ENCODE measurements around the gene ZNF296. TPM values are rescaled to one million over a fixed set of nuclear protein-coding genes. Genes with fewer than 3 reads are reported as not detected.

The ZNF296 gene
- total RNA-seq, 1 donor from 2014 or later = 3.0 TPM

DNA sequence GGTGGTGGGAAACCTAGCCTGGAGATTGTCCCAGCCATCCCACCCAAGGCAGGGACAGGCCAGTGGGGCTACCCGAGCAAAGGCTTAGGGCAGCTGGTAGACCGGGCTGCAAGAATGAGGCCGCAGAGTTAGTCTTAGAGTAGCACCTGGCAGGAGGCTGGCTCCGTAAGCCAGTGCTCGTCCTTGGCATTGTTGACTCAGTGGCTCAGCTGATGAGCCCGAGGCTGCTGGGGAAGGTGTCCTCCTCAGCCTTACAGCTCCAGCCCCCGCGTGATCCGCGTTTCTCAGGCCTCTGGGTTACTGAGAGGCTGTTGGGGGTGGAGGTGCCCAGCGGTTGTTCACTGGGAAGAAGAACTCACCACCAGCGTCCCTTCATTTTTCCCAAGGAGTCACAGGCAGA, 41.4 kb upstream of the ZNF296 start:
- H3K9me3 Mint-ChIP-seq (ENCODE audit: unreplicated experiment) = no peaks in the 10 kb centered on the region
- Histone ChIP-seq H3K4me1 (ENCODE audit: insufficient read depth, low read length) (no peaks in the 10 kb centered on the region), H3K27ac (ENCODE audit: low read depth, low read length) (no peak overlapping the region), H3K9me3 (ENCODE audit: insufficient read depth, low read depth, low read length) (no peaks in the 10 kb centered on the region), H3K36me3 (ENCODE audit: insufficient read depth, low read length) (no peaks in the 10 kb centered on the region), H3K4me2 (ENCODE audit: low read length) (no peak overlapping the region), H3K27me3 (ENCODE audit: insufficient read depth, low read length) (no peaks in the 10 kb centered on the region), H3K9ac (ENCODE audit: low read length) (no peak overlapping the region), H2AFZ (ENCODE audit: low read depth, low read length) (no peak overlapping the region), H3K79me2 (ENCODE audit: insufficient read depth, low read length) (peaks cover 89% of the 10 kb centered on the region), H4K20me1 (ENCODE audit: insufficient read depth, low read length) (peaks cover 97% of the 10 kb centered on the region), H3K4me3 (ENCODE audit: insufficient read depth, low read depth, low read length) (no peak overlapping the region)
- no peak for FAIRE-seq
- DNase-seq (ENCODE audit: low read depth) = no peak
- H3K4me1 Mint-ChIP-seq (ENCODE audit: low read depth, unreplicated experiment) = peaks cover 6% of the 10 kb centered on the region
- no peak overlapping the region for H3K27ac Mint-ChIP-seq (ENCODE audit: unreplicated experiment)
- TF ChIP-seq, protein P1, sequence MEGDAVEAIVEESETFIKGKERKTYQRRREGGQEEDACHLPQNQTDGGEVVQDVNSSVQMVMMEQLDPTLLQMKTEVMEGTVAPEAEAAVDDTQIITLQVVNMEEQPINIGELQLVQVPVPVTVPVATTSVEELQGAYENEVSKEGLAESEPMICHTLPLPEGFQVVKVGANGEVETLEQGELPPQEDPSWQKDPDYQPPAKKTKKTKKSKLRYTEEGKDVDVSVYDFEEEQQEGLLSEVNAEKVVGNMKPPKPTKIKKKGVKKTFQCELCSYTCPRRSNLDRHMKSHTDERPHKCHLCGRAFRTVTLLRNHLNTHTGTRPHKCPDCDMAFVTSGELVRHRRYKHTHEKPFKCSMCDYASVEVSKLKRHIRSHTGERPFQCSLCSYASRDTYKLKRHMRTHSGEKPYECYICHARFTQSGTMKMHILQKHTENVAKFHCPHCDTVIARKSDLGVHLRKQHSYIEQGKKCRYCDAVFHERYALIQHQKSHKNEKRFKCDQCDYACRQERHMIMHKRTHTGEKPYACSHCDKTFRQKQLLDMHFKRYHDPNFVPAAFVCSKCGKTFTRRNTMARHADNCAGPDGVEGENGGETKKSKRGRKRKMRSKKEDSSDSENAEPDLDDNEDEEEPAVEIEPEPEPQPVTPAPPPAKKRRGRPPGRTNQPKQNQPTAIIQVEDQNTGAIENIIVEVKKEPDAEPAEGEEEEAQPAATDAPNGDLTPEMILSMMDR (IDR thresholded peaks at IDR 0.05; ENCODE audit: insufficient read depth, low read depth, low read length) = no peak
- TF ChIP-seq EZH2 (IDR thresholded peaks at IDR 0.05; ENCODE audit: insufficient read depth, low read length) = no peak
- peaks cover 2% of the 10 kb centered on the region for H3K36me3 Mint-ChIP-seq (ENCODE audit: low read depth, unreplicated experiment)
- H3K4me3 Mint-ChIP-seq (ENCODE audit: unreplicated experiment) = no peak overlapping the region
- no peaks in the 10 kb centered on the region for H3K27me3 Mint-ChIP-seq (ENCODE audit: low read depth, unreplicated experiment)

DNA sequence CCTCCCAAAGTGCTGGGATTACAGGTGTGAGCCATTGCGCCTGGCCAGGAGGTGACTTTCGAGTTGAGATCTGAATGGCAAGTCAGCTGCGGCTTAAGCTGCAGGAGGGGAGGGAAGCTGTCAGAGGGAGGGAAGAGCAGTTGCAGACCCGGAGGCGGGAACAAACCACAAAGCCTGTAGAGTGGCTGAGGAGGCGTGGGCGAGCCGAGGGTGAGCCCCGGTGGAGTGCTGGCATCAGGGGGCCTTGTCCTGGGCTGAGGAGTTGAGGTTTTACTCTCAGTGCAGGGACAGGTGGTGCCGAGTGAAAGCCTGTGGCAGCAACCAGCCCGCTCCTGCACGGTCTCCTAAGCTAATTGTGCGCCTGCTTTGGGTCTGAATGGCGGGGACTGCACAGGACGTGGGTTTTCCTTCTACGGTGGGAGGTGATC, 40.9 kb upstream of the ZNF296 start:
- H4K20me1 ChIP-seq (ENCODE audit: insufficient read depth, low read length) = peaks cover 97% of the 10 kb centered on the region
- H3K9me3 ChIP-seq (ENCODE audit: insufficient read depth, low read depth, low read length) = no peaks in the 10 kb centered on the region
- no peak overlapping the region for H3K4me3 ChIP-seq (ENCODE audit: insufficient read depth, low read depth, low read length)
- H3K36me3 ChIP-seq (ENCODE audit: insufficient read depth, low read length) = no peaks in the 10 kb centered on the region
- no peak overlapping the region for H3K27ac Mint-ChIP-seq (ENCODE audit: unreplicated experiment)
- no peak overlapping the region for H3K9ac ChIP-seq (ENCODE audit: low read length)
- no peak overlapping the region for H3K4me3 Mint-ChIP-seq (ENCODE audit: unreplicated experiment)
- peaks cover 89% of the 10 kb centered on the region for H3K79me2 ChIP-seq (ENCODE audit: insufficient read depth, low read length)
- H3K27me3 ChIP-seq (ENCODE audit: insufficient read depth, low read length) = no peaks in the 10 kb centered on the region
- H3K9me3 Mint-ChIP-seq (ENCODE audit: unreplicated experiment) = no peaks in the 10 kb centered on the region
- no peaks in the 10 kb centered on the region for H3K27me3 Mint-ChIP-seq (ENCODE audit: low read depth, unreplicated experiment)
- no peak for FAIRE-seq
- H3K4me1 ChIP-seq (ENCODE audit: insufficient read depth, low read length) = no peaks in the 10 kb centered on the region
- peaks cover 6% of the 10 kb centered on the region for H3K4me1 Mint-ChIP-seq (ENCODE audit: low read depth, unreplicated experiment)
- DNase-seq (ENCODE audit: low read depth) = peak; percentile 37
- no peak overlapping the region for H3K27ac ChIP-seq (ENCODE audit: low read depth, low read length)
- H3K36me3 Mint-ChIP-seq (ENCODE audit: low read depth, unreplicated experiment) = no peaks in the 10 kb centered on the region
- no peak overlapping the region for H2AFZ ChIP-seq (ENCODE audit: low read depth, low read length)
- H3K4me2 ChIP-seq (ENCODE audit: low read length) = no peak overlapping the region
- TF ChIP-seq, protein P1 (IDR thresholded peaks at IDR 0.05; ENCODE audit: insufficient read depth, low read depth, low read length) = no peak
- no peak for TF ChIP-seq EZH2 (IDR thresholded peaks at IDR 0.05; ENCODE audit: insufficient read depth, low read length)

DNA sequence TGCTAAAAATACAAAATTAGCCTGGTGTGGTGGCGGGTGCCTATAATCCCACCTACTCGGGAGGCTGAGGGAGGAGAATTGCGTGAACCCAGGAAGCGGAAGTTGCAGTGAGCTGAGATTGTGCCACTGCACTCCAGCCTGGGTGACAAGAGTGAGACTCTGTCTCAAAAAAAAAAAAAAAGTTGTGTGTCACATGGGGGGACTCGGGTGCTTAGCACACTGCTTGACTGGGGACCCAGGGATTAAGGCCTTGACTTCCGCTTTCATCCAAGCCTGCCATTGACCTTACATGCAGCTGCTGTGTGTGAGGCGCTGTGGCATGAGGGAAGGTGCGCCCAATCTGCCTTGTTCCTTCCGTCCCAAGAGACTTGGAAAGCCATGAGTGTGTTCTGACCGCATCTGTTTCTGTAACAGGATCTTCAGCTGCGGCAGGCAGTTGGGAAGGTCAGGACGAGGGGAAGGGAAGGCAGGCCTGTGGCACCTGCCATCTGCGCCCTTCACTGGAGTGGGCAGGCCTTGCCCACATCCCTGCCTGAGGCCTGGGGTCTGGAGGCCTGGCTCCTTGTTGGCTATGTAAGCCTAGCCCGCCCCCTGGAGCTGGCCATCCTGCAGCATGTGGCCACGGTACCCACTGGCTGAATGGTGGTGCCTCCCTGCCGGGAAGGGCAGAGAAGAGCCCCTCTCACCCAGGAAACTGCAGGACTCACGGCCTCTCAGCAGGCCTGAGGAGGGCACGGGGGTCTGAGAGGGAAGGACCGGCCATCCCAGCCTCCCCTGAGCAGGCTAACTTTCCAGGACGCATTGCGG, 39.7 kb upstream of the ZNF296 start:
- peak overlapping the region; percentile 7 for H3K27ac Mint-ChIP-seq (ENCODE audit: unreplicated experiment)
- peaks cover 96% of the 10 kb centered on the region for H4K20me1 ChIP-seq (ENCODE audit: insufficient read depth, low read length)
- no peak for DNase-seq (ENCODE audit: low read depth)

More for the DNA sequence above, 39.7 kb upstream of the ZNF296 start:
- Histone ChIP-seq H3K27ac (ENCODE audit: low read depth, low read length) (no peak overlapping the region), H3K9me3 (ENCODE audit: insufficient read depth, low read depth, low read length) (no peaks in the 10 kb centered on the region), H2AFZ (ENCODE audit: low read depth, low read length) (no peak overlapping the region), H3K36me3 (ENCODE audit: insufficient read depth, low read length) (no peaks in the 10 kb centered on the region), H3K4me1 (ENCODE audit: insufficient read depth, low read length) (no peaks in the 10 kb centered on the region), H3K79me2 (ENCODE audit: insufficient read depth, low read length) (peaks cover 87% of the 10 kb centered on the region), H3K9ac (ENCODE audit: low read length) (no peak overlapping the region), H3K27me3 (ENCODE audit: insufficient read depth, low read length) (no peaks in the 10 kb centered on the region), H3K4me3 (ENCODE audit: insufficient read depth, low read depth, low read length) (no peak overlapping the region), H3K4me2 (ENCODE audit: low read length) (no peak overlapping the region)
- Mint-ChIP-seq H3K9me3 (ENCODE audit: unreplicated experiment) (no peaks in the 10 kb centered on the region), H3K4me3 (ENCODE audit: unreplicated experiment) (no peak overlapping the region), H3K4me1 (ENCODE audit: low read depth, unreplicated experiment) (peaks cover 6% of the 10 kb centered on the region), H3K36me3 (ENCODE audit: low read depth, unreplicated experiment) (no peaks in the 10 kb centered on the region), H3K27me3 (ENCODE audit: low read depth, unreplicated experiment) (no peaks in the 10 kb centered on the region)
- FAIRE-seq = no peak
- TF ChIP-seq, protein P1 (IDR thresholded peaks at IDR 0.05; ENCODE audit: insufficient read depth, low read depth, low read length) = no peak
- no peak for TF ChIP-seq EZH2 (IDR thresholded peaks at IDR 0.05; ENCODE audit: insufficient read depth, low read length)
